ENCODE results near the gene OCSTAMP.

GRCh38 chr20:46573234-46573633, 22.8 kb upstream of the OCSTAMP start:
- no peak for TF ChIP-seq EZH2 (IDR thresholded peaks at IDR 0.05)
- no peak for TF ChIP-seq CTCF (IDR thresholded peaks at IDR 0.05)
